ENCODE measurements around the gene ADAMTS15.

- no peak for TF ChIP-seq SIN3A (IDR thresholded peaks at IDR 0.05; ENCODE audit: low read depth, low read length)
- TF ChIP-seq CTCF (IDR thresholded peaks at IDR 0.05 in 2 of 3, conservative IDR thresholded peaks at IDR 0.05 in 1 of 3; ENCODE audit: control insufficient read depth in 2 of 3, extremely low read depth in 1 of 3, insufficient read depth in 1 of 3, low read depth in 3 of 3, low read length in 3 of 3) = no peak
- TF ChIP-seq POLR2AphosphoS2 (IDR thresholded peaks at IDR 0.05; ENCODE audit: low read depth, low read length) = no peak
These were observed 21.6 kb upstream of the ADAMTS15 start for GRCh38 chr11:130426837-130427341.
